Activated CD4-positive, alpha-beta T cell treated with anti-CD3 and anti-CD28 coated beads for 48 hours (primary cell): ENCODE measurements around the gene ZDHHC11B.
"Not testable (repeated sequence)": the region's sequence is repeated elsewhere in the genome, so short reads cannot be mapped to it uniquely, and the experiment has no call there.

Experiments
- DNase-seq: peaks from one replicate; pipeline ENCODE4 v3.0.0-alpha.2; 2020

ZDHHC11B gene

DNA sequence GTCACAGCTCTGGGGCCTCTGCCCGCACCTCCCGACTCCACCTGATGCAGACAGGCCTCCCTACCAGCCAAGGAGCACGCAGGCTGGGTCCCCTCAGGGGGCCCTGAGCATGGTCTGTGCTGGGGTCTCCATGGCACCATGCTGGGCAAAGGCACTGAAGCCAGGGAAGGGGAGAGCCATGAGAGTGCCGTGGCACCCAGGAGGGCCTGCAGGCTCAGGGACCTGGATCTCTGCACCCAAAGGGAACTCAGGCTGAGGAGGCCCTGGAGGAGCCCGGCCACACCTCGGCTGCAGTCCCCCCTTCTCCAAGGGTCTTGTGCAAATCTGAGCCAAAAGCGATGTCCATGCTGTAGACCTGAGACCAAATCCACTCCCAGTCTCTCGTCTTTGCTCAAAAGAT is 32.5 kb downstream of the ZDHHC11B start:
- DNase-seq, result not testable (repeated sequence)

DNA sequence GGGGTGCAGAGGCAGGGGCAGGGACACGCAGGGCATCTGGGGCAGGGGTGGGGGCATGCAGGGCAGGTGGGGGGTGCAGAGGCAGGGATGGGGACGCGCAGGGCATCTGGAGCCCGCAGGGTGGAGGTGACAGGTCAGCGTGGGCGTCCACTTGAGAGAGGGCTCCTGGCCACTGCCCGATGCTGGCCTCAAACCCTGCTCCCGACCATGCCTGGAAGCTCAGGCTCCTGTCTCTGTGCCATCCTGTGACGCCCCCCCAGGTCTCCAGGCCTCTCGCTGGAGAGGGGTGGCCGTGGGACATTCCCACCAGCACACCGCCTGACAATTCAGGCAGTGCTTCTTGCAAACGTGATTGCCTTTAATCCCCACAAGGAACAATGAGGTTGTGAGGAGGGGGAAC is 33.0 kb downstream of the ZDHHC11B start:
- DNase-seq, result peak; percentile 3

GRCh38 chr5:750226-750625 is 34.3 kb downstream of the ZDHHC11B start:
- DNase-seq, result not testable (repeated sequence)

DNA sequence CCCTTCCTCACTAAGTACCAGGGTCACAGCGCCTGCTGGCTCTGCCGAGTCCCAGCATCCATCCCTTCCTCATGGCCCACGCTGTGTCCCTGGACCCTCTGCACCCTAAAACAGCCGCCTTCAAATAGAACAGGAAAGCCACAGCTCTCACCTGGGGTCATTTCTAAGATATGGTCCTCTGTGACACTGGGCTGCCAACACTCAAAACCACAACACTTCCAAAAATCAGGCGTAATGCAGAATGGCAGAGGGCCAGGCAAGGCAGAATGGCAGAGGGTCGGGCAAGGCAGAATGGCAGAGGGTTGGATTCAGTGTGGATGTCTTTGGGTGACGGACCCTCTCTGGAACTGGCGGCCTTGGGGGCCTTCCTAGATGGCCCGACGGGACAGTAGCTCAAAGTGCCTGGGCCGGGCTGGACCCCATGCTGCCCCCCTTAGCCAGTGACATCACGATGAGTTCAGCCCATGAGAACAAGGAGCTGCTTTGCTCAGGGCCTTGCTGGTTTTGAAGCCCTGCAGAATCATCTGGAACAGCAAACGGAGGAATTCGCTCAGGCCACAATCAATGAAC is 35.3 kb downstream of the ZDHHC11B start:
- no peak for DNase-seq

DNA sequence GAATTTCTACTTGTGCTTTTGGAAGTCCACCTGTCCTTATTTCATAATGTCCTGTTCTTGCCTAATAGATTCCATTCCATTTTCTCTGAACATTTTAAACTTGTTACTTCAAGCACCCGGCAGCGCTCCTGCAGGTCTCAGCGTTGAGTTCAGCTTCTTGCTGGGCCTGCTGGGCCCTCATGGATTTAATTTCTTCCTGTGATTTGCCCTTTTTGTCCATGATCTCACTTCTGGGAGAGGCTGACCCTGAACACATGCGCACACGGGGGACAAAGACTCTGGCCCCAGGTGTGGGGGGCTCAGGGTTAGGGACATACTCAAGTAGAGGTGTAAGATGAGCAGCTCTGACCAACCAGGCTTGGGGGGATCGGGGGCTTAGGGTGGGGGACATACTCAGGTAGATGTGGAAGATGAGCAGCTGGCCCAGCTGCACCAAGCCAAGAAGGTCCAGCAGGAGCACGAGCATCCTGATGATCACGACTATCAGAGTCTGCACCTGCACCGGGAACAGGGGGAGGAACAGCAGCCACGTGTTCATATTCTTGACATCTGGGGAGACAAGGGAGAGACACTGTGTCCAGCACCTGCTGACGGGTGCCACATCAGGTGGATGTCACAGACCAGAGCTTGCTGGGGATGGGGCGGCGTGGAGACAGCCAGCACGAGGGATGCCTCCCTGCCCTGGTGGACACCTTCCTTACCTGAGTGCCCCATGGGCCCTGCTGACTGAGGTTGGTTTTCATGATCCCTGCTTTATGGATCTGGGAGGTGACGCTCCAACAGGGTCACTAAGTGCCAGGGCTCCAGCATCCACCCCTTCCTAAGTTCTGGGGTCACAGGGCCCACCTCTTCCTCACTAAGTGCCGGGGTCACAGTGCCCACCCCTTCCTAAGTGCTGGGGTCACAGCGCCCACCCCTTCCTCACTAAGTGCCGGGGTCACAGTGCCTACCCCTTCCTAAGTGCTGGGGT is 36.2 kb downstream of the ZDHHC11B start:
- not testable (repeated sequence) for DNase-seq

- not testable (repeated sequence) for DNase-seq
Observed at GRCh38 chr5:747303-747844, 37.2 kb downstream of the ZDHHC11B start.

- no peak for DNase-seq
Observed at GRCh38 chr5:746258-746761, 38.2 kb downstream of the ZDHHC11B start.

- not testable (repeated sequence) for DNase-seq
Observed at GRCh38 chr5:745272-746142, 39.0 kb downstream of the ZDHHC11B start.

GRCh38 chr5:743696-744404 is 40.7 kb downstream of the ZDHHC11B start:
- DNase-seq, result not testable (repeated sequence)

DNA sequence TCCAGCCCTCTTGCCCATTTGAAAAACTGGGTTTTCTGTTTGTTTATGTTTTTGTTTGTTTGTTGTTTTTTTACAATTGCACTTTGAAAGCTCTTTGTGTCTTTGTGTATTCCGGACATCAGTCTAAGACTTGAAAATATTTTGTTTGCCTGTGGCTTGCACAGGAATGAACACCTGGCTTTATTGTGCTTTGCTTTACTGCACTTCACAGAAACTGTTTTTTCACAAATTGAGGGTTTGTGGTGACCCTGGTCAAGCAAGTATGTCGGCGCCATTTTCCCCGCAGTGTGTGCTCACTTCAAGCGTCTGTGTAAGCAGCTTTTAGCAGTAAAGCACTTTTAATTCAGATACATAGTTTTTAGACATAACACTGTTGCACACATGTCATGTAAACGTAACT is 42.3 kb downstream of the ZDHHC11B start:
- not testable (repeated sequence) for DNase-seq

DNA sequence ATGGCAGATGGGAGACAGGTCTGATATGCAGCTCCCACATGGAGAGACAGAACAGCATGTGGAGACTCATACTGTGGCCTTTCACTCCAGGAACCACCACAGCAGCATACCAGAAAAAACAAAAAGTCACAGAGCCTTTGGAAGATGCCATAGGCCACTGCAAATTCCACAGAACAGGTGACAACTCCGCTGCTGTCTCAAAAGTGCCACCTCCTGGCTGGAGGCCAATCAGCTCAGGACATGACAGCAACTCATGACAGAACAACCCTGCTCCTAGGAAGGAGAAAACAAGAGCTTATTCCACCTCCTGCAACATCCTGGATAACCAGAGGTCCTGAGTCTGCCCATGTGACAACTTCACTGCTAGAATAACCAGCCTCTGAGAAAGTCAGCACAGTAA is 50.4 kb downstream of the ZDHHC11B start:
- DNase-seq, result not testable (repeated sequence)

DNA sequence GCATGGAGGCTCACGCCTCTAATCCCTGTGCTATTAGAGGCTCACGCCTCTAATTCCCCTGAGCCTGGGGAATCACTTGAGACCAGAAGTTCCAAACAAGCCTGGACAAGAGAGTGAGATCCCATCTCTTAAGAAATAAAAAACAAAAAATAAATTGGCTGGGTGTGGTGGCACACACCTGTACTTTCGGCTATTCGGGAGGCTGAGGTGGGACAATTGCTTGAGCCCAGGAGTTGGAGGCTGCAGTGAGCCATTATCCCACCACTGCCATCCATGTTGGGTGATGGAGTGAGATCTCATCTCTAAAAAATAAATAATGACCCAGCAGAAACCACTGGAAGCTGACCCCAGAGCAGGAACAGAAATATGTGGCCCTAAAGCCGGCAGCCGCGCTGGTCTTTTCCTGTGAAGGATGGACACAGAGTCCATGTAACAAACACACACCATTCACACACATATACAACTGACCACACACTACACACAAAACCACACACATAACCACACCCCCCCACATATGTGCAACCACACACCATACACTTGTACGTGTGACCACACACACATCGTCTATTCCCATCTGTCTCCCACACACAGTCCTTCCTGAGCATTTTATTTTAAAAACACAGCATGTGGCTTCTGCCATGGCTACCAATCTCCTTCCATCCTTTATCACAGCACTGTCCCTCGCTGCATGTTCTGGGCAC is 51.6 kb downstream of the ZDHHC11B start:
- not testable (repeated sequence) for DNase-seq

- not testable (repeated sequence) for DNase-seq
Observed at GRCh38 chr5:729225-729624, 55.3 kb downstream of the ZDHHC11B start.

GRCh38 chr5:727087-727486 is 57.4 kb downstream of the ZDHHC11B start:
- not testable (repeated sequence) for DNase-seq

GRCh38 chr5:723865-724264 is 60.7 kb downstream of the ZDHHC11B start:
- not testable (repeated sequence) for DNase-seq

DNA sequence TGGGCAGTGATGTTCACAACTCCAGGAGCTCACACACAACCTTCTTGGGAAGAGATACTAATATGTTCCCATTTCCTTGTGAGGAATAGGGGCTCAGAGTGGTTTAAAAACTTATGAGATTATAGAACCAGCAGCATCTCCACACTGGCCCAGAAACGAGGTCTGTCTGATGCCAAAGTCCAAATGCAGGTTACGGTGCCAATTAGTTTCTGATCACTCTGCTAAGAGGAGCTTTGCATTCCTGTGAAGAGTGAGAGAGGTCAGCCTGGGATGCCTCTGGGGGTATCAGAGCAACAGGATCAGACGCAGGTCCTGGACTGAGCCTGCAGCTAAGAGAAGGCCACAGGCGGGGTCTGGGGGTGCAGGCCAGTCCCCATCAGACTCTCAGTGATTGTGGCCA is 61.2 kb downstream of the ZDHHC11B start:
- DNase-seq, result not testable (repeated sequence)

- not testable (repeated sequence) for DNase-seq
Observed at GRCh38 chr5:719379-719778, 65.2 kb downstream of the ZDHHC11B start.

GRCh38 chr5:717143-717542 is 67.4 kb downstream of the ZDHHC11B start:
- no peak for DNase-seq

GRCh38 chr5:716740-717139 is 67.8 kb downstream of the ZDHHC11B start:
- DNase-seq, result not testable (repeated sequence)

GRCh38 chr5:715636-716035 is 68.9 kb downstream of the ZDHHC11B start:
- not testable (repeated sequence) for DNase-seq
